HG03175 (cell line): ENCODE results near the gene PLAA.
"Not testable (repeated sequence)": the region's sequence is repeated elsewhere in the genome, so short reads cannot be mapped to it uniquely, and the experiment has no call there.

Experiments
- ATAC-seq: cut with Tn5 transposase; IDR thresholded peaks from one replicate; pipeline ENCODE4 v1.9.1; 2021; ENCODE audit warnings: mild to moderate bottlenecking, moderate library complexity; ENCODE audit not compliant: unreplicated experiment

PLAA gene

GRCh38 chr9:26937816-26938371 lies 9.1 kb downstream of the PLAA start:
- no peak for ATAC-seq

GRCh38 chr9:26935847-26936246 lies 11.2 kb downstream of the PLAA start:
- no peak for ATAC-seq

GRCh38 chr9:26928902-26929495 lies 18.0 kb downstream of the PLAA start:
- ATAC-seq, result no peak

- ATAC-seq, result no peak
These were observed 21.4 kb downstream of the PLAA start for GRCh38 chr9:26925609-26926008.

- ATAC-seq, result no peak
These were observed 27.3 kb downstream of the PLAA start for GRCh38 chr9:26919698-26920097.

GRCh38 chr9:26913138-26913668 lies 33.8 kb downstream of the PLAA start:
- no peak for ATAC-seq

GRCh38 chr9:26904671-26905070 lies 42.4 kb downstream of the PLAA start:
- no peak for ATAC-seq

- no peak for ATAC-seq
These were observed 43.0 kb downstream of the PLAA start for GRCh38 chr9:26904070-26904469.

- no peak for ATAC-seq
These were observed 53.9 kb downstream of the PLAA start for GRCh38 chr9:26893030-26893676.

GRCh38 chr9:26892251-26893029 lies 54.6 kb downstream of the PLAA start, which contains the start of gene CAAP1:
TSS of gene CAAP1 (minus strand) at chr9:26892802. CDS start at chr9:26892715, 87 bp downstream.
- ATAC-seq, result peak; percentile 95

GRCh38 chr9:26891726-26892125 lies 55.3 kb downstream of the PLAA start:
- no peak for ATAC-seq

GRCh38 chr9:26888271-26888670 lies 58.8 kb downstream of the PLAA start:
- ATAC-seq, result no peak

- ATAC-seq, result no peak
These were observed 64.9 kb downstream of the PLAA start for GRCh38 chr9:26882154-26882553.

- no peak for ATAC-seq
These were observed 66.8 kb downstream of the PLAA start for GRCh38 chr9:26880262-26880661.

- ATAC-seq, result not testable (repeated sequence)
These were observed 71.9 kb downstream of the PLAA start for GRCh38 chr9:26875155-26875554.

GRCh38 chr9:26870292-26870691 lies 76.8 kb downstream of the PLAA start:
- no peak for ATAC-seq

GRCh38 chr9:26863074-26863473 lies 84.0 kb downstream of the PLAA start:
- peak; percentile 50 for ATAC-seq

GRCh38 chr9:26856413-26857032 lies 90.5 kb downstream of the PLAA start:
- ATAC-seq, result peak; percentile 74
